Measurements from ENCODE around the gene FBXL3. TPM values are rescaled to one million over a fixed set of nuclear protein-coding genes. Genes with fewer than 3 reads are reported as not detected.

Gene FBXL3
- total and polyA plus RNA-seq, 2 experiments from 2014 or later = 5.0 to 14.6 TPM

GRCh38 chr13:77056886-77057285 lies 29.9 kb upstream of the FBXL3 start (continued):
- TF ChIP-seq EZH2phosphoT487 (IDR thresholded peaks at IDR 0.05; ENCODE audit: unreplicated experiment) = no peak
- TF ChIP-seq EZH2 (IDR thresholded peaks at IDR 0.05; ENCODE audit: low read depth, unreplicated experiment) = no peak
- no peak for TF ChIP-seq JUNB (IDR thresholded peaks at IDR 0.05; ENCODE audit: unreplicated experiment)
- no peak for TF ChIP-seq NANOG (IDR thresholded peaks at IDR 0.05; ENCODE audit: borderline replicate concordance)
- TF ChIP-seq REST (IDR thresholded peaks at IDR 0.05; ENCODE audit: unreplicated experiment) = no peak
- no peak for TF ChIP-seq ETS1 (IDR thresholded peaks at IDR 0.05)
- no peak for TF ChIP-seq CREB1 (CRISPR knock-in tag; IDR thresholded peaks at IDR 0.05; ENCODE audit: low read depth)
- no peak for TF ChIP-seq POLR2AphosphoS5 (IDR thresholded peaks at IDR 0.05; ENCODE audit: low read depth)

- DNase-seq (ENCODE audit: low spot score) = no peak
- no peak overlapping the region for H3K4me2 ChIP-seq
- H3K9me2 ChIP-seq (ENCODE audit: insufficient read depth) = no peaks in the 10 kb centered on the region
- no peaks in the 10 kb centered on the region for H3F3A ChIP-seq (replicated peaks; ENCODE audit: low read depth)
- peaks cover 24% of the 10 kb centered on the region for H3K36me3 Mint-ChIP-seq (ENCODE audit: low read depth)
- no peaks in the 10 kb centered on the region for H4K20me1 ChIP-seq (replicated peaks; ENCODE audit: insufficient read depth)
- no peak overlapping the region for H2AFZ ChIP-seq
- no peaks in the 10 kb centered on the region for H3K4me1 ChIP-seq (ENCODE audit: insufficient read depth)
- H3K9me3 Mint-ChIP-seq = no peaks in the 10 kb centered on the region
- H3K27ac Mint-ChIP-seq = no peak overlapping the region
- ATAC-seq = no peak
- no peaks in the 10 kb centered on the region for H3K79me2 ChIP-seq (replicated peaks; ENCODE audit: insufficient read depth)
- peaks cover 7% of the 10 kb centered on the region; the same call in 1 of the 2 replicates for H3K36me3 ChIP-seq (ENCODE audit: insufficient read depth)
- H3K4me3 ChIP-seq = no peak overlapping the region
- TF ChIP-seq REST (IDR thresholded peaks at IDR 0.05; ENCODE audit: unreplicated experiment) = no peak
- TF ChIP-seq CTCF (conservative IDR thresholded peaks at IDR 0.05; ENCODE audit: low read depth in 2 of 2) = 0 out of 4 replicates have a peak, but pooled peaks of 1 of the 2 experiments have one; percentile 4
- no peaks in the 10 kb centered on the region for H3K27me3 ChIP-seq (ENCODE audit: insufficient read depth)
- H3K4me3 Mint-ChIP-seq = no peak overlapping the region
- no peak overlapping the region for H3K27ac ChIP-seq (ENCODE audit: low read depth)
- H3K27me3 Mint-ChIP-seq (ENCODE audit: insufficient read depth, low read depth, poor library complexity) = peaks cover 2% of the 10 kb centered on the region
- H3K4me1 Mint-ChIP-seq = no peaks in the 10 kb centered on the region
Observed at GRCh38 chr13:77056382-77056781, 29.4 kb upstream of the FBXL3 start.
